Fibroblast of upper back skin (primary cell): ENCODE data around the gene MPPED2.
A peak's percentile ranks its signal among the peaks of the same experiment; 100 is the strongest.

Experiments
- DNase-seq: peaks from one replicate; pipeline ENCODE4 v3.0.0-alpha.2; 2013

Gene MPPED2

DNA sequence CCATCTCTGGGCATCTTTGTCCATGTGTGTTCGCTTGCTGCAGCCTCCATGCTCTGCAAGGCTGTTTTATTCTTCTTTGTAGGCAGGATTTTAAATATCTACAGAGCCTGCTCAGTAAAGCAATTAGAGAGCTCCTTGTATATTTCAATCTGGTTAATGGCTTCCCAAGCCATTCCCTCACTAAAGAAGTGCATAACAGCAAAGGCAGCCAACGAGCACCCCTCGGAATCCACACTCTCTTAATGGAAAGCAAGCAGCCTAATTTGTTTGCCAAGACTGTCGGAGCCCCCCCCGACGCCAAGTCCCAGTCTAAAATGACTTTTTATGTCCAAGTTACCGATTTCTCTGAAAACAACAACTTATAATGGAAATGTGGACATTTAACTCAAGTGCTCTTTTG, 139.6 kb downstream of the MPPED2 start:
- DNase-seq, result no peak

DNA sequence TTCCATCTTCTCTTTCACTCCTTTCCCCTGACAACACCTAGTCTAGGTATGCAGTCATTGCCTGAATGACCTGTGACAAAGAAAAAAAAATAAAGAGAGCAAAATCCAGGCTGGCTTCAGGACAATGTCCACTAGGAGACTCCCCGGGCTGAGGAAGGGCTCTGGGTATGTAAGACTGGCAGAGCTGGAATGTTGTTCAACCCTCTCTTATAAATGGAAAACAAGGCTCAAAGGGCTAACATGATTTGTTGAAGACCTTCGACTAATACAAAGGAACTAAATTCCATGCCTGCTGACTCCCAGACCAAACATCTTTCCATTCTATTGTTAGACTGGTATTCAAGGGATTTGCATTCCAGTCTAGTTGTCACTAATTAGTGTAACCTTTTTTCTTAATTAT, 141.1 kb downstream of the MPPED2 start:
- DNase-seq, result no peak

- no peak for DNase-seq
Observed at GRCh38 chr11:30440510-30440909, 145.6 kb downstream of the MPPED2 start.

DNA sequence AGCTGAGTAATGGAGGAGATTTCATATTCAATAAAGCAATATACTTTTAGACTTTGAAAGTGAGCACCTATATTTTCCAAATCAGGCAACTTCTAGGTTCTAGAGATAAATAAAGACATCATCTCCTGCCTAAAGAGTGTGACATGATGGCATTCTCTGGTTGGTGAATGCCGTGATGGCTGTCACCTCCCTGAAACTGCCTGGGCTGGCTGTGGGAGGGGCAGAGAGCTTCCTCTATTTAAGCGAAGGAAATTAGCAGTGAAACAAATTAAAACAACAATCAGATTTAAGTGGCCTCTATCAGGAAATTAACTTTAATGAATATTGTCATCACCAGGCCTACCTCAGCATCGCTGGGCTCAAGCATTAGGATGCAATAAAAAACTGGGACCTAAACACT, 149.4 kb downstream of the MPPED2 start:
- no peak for DNase-seq

- DNase-seq, result no peak
Observed at GRCh38 chr11:30435488-30435887, 150.7 kb downstream of the MPPED2 start.

GRCh38 chr11:30434901-30435300, 151.3 kb downstream of the MPPED2 start:
- no peak for DNase-seq

GRCh38 chr11:30433831-30434230, 152.3 kb downstream of the MPPED2 start:
- peak; percentile 18 for DNase-seq

DNA sequence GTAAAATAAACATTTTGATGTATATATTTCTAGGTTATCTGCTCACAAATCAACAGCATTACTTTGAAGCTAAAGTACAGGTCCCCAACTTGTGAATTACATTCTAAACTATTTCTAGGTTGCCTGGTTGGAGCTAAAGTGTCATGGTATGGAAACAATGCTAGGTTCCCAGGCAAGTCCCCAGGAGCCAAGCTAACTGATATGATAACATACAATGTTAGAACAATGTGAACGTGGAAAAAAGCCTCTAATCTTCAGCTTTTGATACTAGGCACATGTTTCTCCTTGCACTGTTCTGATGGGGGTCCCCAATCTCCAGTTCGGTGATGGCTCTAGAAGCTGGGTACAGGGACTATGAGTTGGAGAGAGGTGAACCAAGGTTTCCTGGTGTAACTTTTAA, 153.4 kb downstream of the MPPED2 start:
- DNase-seq, result no peak

- DNase-seq, result no peak
Observed at GRCh38 chr11:30432178-30432577, 154.0 kb downstream of the MPPED2 start.

- DNase-seq, result no peak
Observed at GRCh38 chr11:30431127-30431814, 154.9 kb downstream of the MPPED2 start.

- no peak for DNase-seq
Observed at GRCh38 chr11:30429550-30429949, 156.6 kb downstream of the MPPED2 start.

GRCh38 chr11:30426781-30427180, 159.4 kb downstream of the MPPED2 start:
- DNase-seq, result no peak

GRCh38 chr11:30424844-30425243, 161.3 kb downstream of the MPPED2 start:
- no peak for DNase-seq

- DNase-seq, result no peak
Observed at GRCh38 chr11:30424321-30424720, 161.8 kb downstream of the MPPED2 start.

DNA sequence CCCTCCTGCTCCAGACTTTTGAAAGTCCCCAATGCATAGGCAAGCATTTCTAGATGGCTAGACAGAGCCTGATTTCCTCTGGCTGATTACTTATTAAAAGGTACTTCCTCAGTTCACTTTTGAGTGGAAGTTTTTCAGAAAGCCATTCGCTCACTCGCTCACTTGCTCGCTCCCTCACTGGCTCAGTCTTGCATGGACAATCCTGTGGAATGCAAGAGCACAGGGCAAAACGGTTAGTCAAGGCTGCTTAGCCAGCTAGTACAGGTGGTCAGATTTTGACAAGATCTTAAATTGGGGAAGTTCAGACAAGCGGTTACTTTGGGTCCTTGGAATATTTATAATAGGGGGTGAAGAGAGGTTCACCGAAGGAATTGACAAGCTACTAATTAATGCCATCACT, 162.3 kb downstream of the MPPED2 start:
- no peak for DNase-seq

- no peak for DNase-seq
Observed at GRCh38 chr11:30423279-30423648, 162.9 kb downstream of the MPPED2 start.

DNA sequence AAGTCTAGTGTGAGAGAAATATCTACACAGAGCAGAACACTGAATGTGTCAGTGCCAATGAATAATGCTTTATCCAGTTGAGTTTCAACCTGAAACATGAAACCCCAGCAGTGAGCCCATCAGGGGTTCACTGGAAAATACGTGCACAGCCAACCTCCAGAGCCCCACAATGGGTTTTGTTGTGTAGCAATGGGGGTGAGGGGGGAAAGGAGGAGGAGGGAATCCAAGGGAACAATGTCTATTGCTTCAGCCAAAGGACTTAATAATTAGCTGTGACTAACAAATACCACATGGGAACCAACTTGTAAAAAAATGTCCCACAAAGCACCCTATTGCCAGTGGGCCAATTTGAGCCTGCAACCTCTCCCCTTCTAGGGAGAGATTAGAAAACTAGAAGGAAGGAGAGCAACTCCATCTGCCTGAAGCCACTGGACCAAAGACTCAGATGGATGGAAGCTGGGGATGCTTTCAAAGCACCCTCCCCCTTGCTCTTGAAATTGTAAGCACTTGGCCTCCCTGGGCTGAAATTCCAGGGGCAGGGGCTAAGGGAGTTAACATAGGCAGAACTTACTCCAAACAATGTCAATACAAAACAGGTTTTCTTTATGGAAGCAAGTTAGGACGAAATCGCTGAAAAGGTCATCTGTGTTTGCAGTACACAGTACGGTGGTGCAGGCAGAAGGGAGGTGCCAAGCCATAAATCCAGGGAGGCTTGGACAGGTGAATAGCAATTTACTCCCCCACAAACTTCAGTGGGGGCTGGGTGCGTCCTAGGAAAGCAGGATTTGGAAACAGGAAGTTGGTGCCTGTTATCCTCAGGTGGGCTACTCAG, 163.5 kb downstream of the MPPED2 start:
- DNase-seq, result no peak

DNA sequence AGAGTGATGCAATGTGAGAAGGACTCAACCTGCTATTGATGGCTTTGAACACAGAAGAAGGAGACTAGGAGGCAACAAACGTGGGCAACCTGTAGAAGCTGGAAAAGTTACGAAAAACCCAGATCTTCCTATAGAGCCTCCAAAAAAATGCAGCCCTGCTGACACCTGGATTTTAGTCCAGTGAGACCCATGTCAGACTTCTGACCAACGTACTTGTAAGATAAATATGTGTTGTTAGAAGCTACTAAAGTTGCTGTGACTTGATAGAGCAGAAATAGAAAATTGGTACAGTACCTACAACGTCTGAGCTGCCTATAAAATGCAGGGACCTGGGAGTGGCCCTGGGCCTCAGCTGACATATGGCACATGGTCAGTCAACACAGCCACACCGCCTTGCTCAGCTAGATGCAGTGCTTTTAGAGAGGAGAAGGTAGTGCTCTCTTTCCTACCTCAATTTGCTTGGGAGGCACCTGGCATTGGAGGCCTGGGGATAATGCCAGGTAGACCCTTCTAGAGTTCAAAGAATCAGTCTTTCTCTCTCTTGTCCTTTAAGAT, 165.8 kb downstream of the MPPED2 start:
- no peak for DNase-seq

DNA sequence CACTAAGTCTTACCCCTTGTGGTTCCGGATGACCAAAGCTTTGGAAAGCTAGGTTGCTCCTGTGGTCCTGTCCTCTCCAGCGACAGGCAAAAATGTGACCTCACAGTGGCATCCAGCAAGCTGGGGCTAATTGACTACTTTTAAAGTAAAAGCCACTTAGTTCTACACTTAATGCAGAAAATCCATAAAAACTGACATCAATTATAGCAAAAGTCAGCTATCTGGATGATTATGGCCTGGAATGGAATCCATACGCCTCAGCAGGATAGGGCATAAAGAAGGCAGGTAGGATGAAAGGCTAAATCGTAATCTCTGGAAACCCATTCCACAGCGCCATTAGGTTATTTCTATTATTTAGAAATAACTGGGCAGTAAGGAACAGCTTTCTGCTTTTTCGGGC, 171.3 kb downstream of the MPPED2 start:
- DNase-seq, result no peak

DNA sequence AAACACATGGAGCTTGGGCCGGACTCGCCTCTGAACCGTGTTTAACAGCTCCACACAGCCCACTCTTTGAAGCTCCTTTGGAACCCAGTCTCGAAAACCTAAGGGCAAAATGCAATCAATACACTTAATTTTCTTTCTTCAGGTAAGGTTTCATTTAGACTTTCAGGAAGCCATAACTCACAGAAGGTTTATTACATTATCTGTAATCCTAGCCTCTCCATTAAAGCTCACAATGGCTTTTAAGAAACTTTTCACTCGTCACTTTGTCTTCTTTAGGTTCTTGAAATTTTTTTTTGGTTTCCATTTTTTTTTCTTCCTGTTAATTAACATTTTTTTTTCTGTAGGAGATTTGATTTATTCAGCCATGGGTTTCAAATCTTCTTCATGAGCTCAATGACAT, 171.9 kb downstream of the MPPED2 start:
- no peak for DNase-seq

DNA sequence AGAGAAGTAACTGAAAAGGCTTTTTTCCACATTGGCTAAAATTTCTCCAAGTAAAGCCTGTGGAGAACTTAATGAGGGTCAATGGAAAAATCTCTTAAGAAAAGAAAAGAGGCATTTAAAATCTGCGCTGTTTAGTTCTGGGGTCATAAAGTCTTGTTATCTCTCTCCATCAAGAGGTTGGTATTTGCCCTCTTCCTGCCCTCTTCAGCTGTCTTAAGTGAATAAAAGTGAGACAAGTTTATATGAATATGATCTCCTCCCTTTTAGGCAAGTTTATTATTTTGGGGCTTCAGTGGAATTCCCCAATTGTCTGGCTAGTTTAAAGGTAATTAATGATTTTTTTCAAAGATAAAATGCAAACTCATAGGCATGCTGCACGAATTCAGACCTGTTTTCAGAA, 173.6 kb downstream of the MPPED2 start:
- no peak for DNase-seq

- DNase-seq, result no peak
Observed at GRCh38 chr11:30411383-30411782, 174.8 kb downstream of the MPPED2 start.

- DNase-seq, result no peak
Observed at GRCh38 chr11:30406978-30407762, 179.0 kb downstream of the MPPED2 start.
